ENCODE measurements around the gene TAAR5.

GRCh38 chr6:132589454-132589853 is at the start of gene TAAR5:
- TF ChIP-seq CTCF (IDR thresholded peaks at IDR 0.05) = no peak
- no peak for TF ChIP-seq POLR2A (IDR thresholded peaks at IDR 0.05)

Measured in uterus (tissue), 2 donors.